Uterus (tissue), 4 donors: ENCODE measurements around the gene MED13L. TPM values are rescaled to one million over a fixed set of nuclear protein-coding genes. Genes with fewer than 3 reads are reported as not detected.

ENCODE experiments used
- DNase-seq, 2 donors: peaks; one replicate each; pipeline ENCODE4 v3.0.0-alpha.2; 2019 to 2020
- H3K27ac ChIP-seq, 2 donors: fragments of 200-600 bp; sonication (generic); 1 replicate in 1 of 2; 2 replicates in 1 of 2; pipeline ENCODE4 v1.5.1; 2016 to 2018
- H3K27me3 ChIP-seq, 2 donors: fragments of 200-600 bp; sonication (generic); one replicate each; pipeline ENCODE4 v1.5.1; 2018 to 2019; ENCODE audit warnings: control low read depth in 1 of 2
- H3K36me3 ChIP-seq, 2 donors: fragments of 200-600 bp; sonication (generic); one replicate each; pipeline ENCODE4 v1.5.1; 2019; ENCODE audit warnings: control low read depth in 1 of 2
- H3K4me1 ChIP-seq, 2 donors: fragments of 200-600 bp; sonication (generic); one replicate each; pipeline ENCODE4 v1.5.1; 2018 to 2019; ENCODE audit warnings: control low read depth in 1 of 2
- H3K4me3 ChIP-seq, 2 donors: fragments of 200-600 bp; sonication (generic); 1 replicate in 1 of 2; 2 replicates in 1 of 2; pipeline ENCODE4 v1.5.1; 2018 to 2019; ENCODE audit warnings: mild to moderate bottlenecking in 1 of 2
- H3K9me3 ChIP-seq, 2 donors: fragments of 200-600 bp; sonication (generic); one replicate each; pipeline ENCODE4 v1.5.1; 2019; ENCODE audit warnings: control low read depth in 1 of 2
- CTCF ChIP-seq, 4 experiments: fragments of 200-600 bp in 2 of 4; fragments of 450-650 bp in 2 of 4; sonication (generic) in 2 of 4; IDR thresholded peaks; one replicate each; pipeline ENCODE4 v1.5.1; 2016 to 2019; ENCODE audit warnings: antibody characterized with exemption in 4 of 4, mild to moderate bottlenecking in 2 of 4, moderate library complexity in 1 of 4
- POLR2A ChIP-seq, 2 donors: fragments of 450-650 bp; IDR thresholded peaks; one replicate each; pipeline ENCODE4 v1.6.1; 2016; ENCODE audit warnings: antibody characterized with exemption in 2 of 2, mild to moderate bottlenecking in 1 of 2, moderate library complexity in 1 of 2
- intact Hi-C: fragments of 100-400 bp; cut with DNase I; formaldehyde crosslinking; loops from one replicate; pipeline ENCODE4 v1.15.1; 2023; ENCODE audit warnings: low total_unique reads
- total RNA-seq, 4 donors: library from RNA; depleted of rRNA in 3 of 4; stranded (reverse); fragments of >200 nt in 3 of 4; gene quantifications; one replicate each; pipeline versions ENCODE4 v1.1.0 to v1.2.4, GENCODE V29; 2014 to 2023
- donor health status: DM: yes; HTN: yes; CAD: no.

Gene MED13L
- total RNA-seq, 4 donors from 2014 or later: 189 to 314 (median 254) TPM

- H3K27ac ChIP-seq: peak overlapping the region in 1 of 2 donors; percentile 48
- H3K27me3 ChIP-seq: no peaks in the 10 kb centered on the region
- H3K4me3 ChIP-seq: no peak overlapping the region
- peaks cover 0 to 4% of the 10 kb centered on the region in 2 donors for H3K4me1 ChIP-seq
- TF ChIP-seq CTCF (IDR thresholded peaks at IDR 0.05) (no peak), POLR2A (IDR thresholded peaks at IDR 0.05) (no peak)
- H3K9me3 ChIP-seq: no peaks in the 10 kb centered on the region
- intact Hi-C loops: no loop called here
- DNase-seq: no peak
- H3K36me3 ChIP-seq: no peaks in the 10 kb centered on the region
Measured at GRCh38 chr12:116294454-116295165, 17.1 kb upstream of the MED13L start.

- H3K36me3 ChIP-seq: no peaks in the 10 kb centered on the region
- peak overlapping the region in 1 of 2 donors; percentile 48 for H3K27ac ChIP-seq
- TF ChIP-seq POLR2A (IDR thresholded peaks at IDR 0.05) (no peak), CTCF (IDR thresholded peaks at IDR 0.05) (no peak)
- intact Hi-C loops: no loop called here
- no peaks in the 10 kb centered on the region for H3K27me3 ChIP-seq
- no peak overlapping the region for H3K4me3 ChIP-seq
- no peak for DNase-seq
- H3K9me3 ChIP-seq: no peaks in the 10 kb centered on the region
- H3K4me1 ChIP-seq: no peaks in the 10 kb centered on the region
Measured at GRCh38 chr12:116293687-116294453, 16.4 kb upstream of the MED13L start.

- no peaks in the 10 kb centered on the region for H3K27me3 ChIP-seq
- no peaks in the 10 kb centered on the region for H3K36me3 ChIP-seq
- no peaks in the 10 kb centered on the region for H3K4me1 ChIP-seq
- H3K27ac ChIP-seq: no peak overlapping the region
- no peaks in the 10 kb centered on the region for H3K9me3 ChIP-seq
- TF ChIP-seq CTCF (IDR thresholded peaks at IDR 0.05) (no peak), POLR2A (IDR thresholded peaks at IDR 0.05) (no peak)
- DNase-seq: no peak
- no peak overlapping the region for H3K4me3 ChIP-seq
- intact Hi-C loops: no loop called here
Measured at GRCh38 chr12:116291218-116291617, 13.7 kb upstream of the MED13L start.

- Histone ChIP-seq H3K4me3 (no peak overlapping the region), H3K36me3 (no peaks in the 10 kb centered on the region), H3K27me3 (no peaks in the 10 kb centered on the region), H3K27ac (no peak overlapping the region), H3K9me3 (no peaks in the 10 kb centered on the region), H3K4me1 (no peaks in the 10 kb centered on the region)
- no peak for DNase-seq
- TF ChIP-seq CTCF (IDR thresholded peaks at IDR 0.05) (no peak), POLR2A (IDR thresholded peaks at IDR 0.05) (no peak)
- intact Hi-C loops: no loop called here
Measured at GRCh38 chr12:116288735-116289134, 11.2 kb upstream of the MED13L start.

- DNase-seq: no peak
- intact Hi-C loops: no loop called here
- Histone ChIP-seq H3K36me3 (no peaks in the 10 kb centered on the region), H3K4me3 (no peak overlapping the region), H3K27ac (no peak overlapping the region), H3K4me1 (no peaks in the 10 kb centered on the region), H3K9me3 (no peaks in the 10 kb centered on the region), H3K27me3 (no peaks in the 10 kb centered on the region)
- no peak for TF ChIP-seq POLR2A (IDR thresholded peaks at IDR 0.05)
- no peak for TF ChIP-seq CTCF (IDR thresholded peaks at IDR 0.05)
Measured at GRCh38 chr12:116287842-116288301, 10.4 kb upstream of the MED13L start.
